Measurements from ENCODE around the gene TRIM66.

- TF ChIP-seq CTCF (IDR thresholded peaks at IDR 0.05), result no peak
- TF ChIP-seq POLR2A (IDR thresholded peaks at IDR 0.05), result no peak
These were observed 39.4 kb upstream of the TRIM66 start for GRCh38 chr11:8721609-8722500.

All from Peyer's patch (tissue), 4 donors.